Right lobe of liver (tissue), 6 donors: ENCODE measurements around the gene TPM2. TPM values are rescaled to one million over a fixed set of nuclear protein-coding genes. Genes with fewer than 3 reads are reported as not detected.

Source experiments
- ATAC-seq, 4 donors: fragments of 200-7000 bp; cut with Tn5 transposase; one replicate each; pipeline ENCODE4 v1.9.1; 2020; ENCODE audit warnings: mild to moderate bottlenecking in 4 of 4, moderate library complexity in 4 of 4
- DNase-seq, 3 donors: peaks; one replicate each; pipeline ENCODE4 v3.0.0-alpha.2; 2020
- H3K27ac ChIP-seq, 3 donors: fragments of 200-600 bp; one replicate each; pipeline ENCODE4 v1.8.0; 2022
- H3K27me3 ChIP-seq, 2 donors: fragments of 200-600 bp; one replicate each; pipeline ENCODE4 v1.8.0; 2022
- H3K36me3 ChIP-seq, 4 donors: fragments of 200-600 bp; sonication (generic) in 1 of 4; one replicate each; pipeline versions ENCODE4 v1.5.1 to v1.8.0; 2017 to 2022; ENCODE audit warnings: control low read depth in 1 of 4
- H3K4me1 ChIP-seq, 4 donors: fragments of 200-600 bp; sonication (generic) in 1 of 4; one replicate each; pipeline versions ENCODE4 v1.5.1 to v1.8.0; 2017 to 2022; ENCODE audit warnings: control low read depth in 1 of 4
- H3K4me3 ChIP-seq, 3 donors: fragments of 200-600 bp; one replicate each; pipeline ENCODE4 v1.8.0; 2022
- H3K9me3 ChIP-seq, 4 donors: fragments of 200-600 bp; sonication (generic) in 1 of 4; one replicate each; pipeline versions ENCODE4 v1.5.1 to v1.8.0; 2017 to 2022; ENCODE audit warnings: control low read depth in 1 of 4
- POLR2A ChIP-seq: fragments of 450-650 bp; IDR thresholded peaks from one replicate; pipeline ENCODE4 v1.6.1; 2017; ENCODE audit warnings: antibody characterized with exemption, mild to moderate bottlenecking
- WGBS: methylation state at CpG from one replicate; pipeline ENCODE4 v1.1.6; 2018; ENCODE audit warnings: low coverage, low lambda C conversion rate; ENCODE audit not compliant: insufficient coverage; ENCODE audit errors: missing lambda C conversion rate; 5-methylcytosine and 5-hydroxymethylcytosine counted together
- intact Hi-C, 2 donors: fragments of 100-400 bp; cut with DNase I; formaldehyde crosslinking; loops; one replicate each; pipeline versions ENCODE4 v1.11.2 to v1.14.1; 2022
- total RNA-seq, 6 experiments: library from RNA; depleted of rRNA in 2 of 6; stranded (reverse); fragments of >200 nt in 2 of 6; fragmentation: NEBNext Ultra II Directional in 3 of 6; extraction: Animal tissue kit (Norgen Biotek cat#: 25700) in 3 of 6; gene quantifications; one replicate each; pipeline versions ENCODE4 v1.1.0 to v1.2.4, GENCODE V29; 2016 to 2023
- TF ChIP-seq, protein P1 (sequence below), 4 donors: fragments of 200-600 bp in 3 of 4; fragments of 450-650 bp in 1 of 4; IDR thresholded peaks; one replicate each; pipeline versions ENCODE4 v1.5.1 to v1.8.0; 2016 to 2022; ENCODE audit warnings: antibody characterized with exemption in 4 of 4, mild to moderate bottlenecking in 2 of 4
- donor health status: DM: no; HTN: yes; CAD: no.
- donor health status: DM: no; HTN: no; CAD: no.
- donor health status: DM: no; HTN: no; CAD: no.
- donor health status: DM: no; HTN: yes; CAD: no.
- donor health status: DM: no; HTN: yes; CAD: no.

TPM2 gene
- total RNA-seq, 6 experiments from 2014 or later = 4.7 to 23.3 (median 12.4) TPM

DNA sequence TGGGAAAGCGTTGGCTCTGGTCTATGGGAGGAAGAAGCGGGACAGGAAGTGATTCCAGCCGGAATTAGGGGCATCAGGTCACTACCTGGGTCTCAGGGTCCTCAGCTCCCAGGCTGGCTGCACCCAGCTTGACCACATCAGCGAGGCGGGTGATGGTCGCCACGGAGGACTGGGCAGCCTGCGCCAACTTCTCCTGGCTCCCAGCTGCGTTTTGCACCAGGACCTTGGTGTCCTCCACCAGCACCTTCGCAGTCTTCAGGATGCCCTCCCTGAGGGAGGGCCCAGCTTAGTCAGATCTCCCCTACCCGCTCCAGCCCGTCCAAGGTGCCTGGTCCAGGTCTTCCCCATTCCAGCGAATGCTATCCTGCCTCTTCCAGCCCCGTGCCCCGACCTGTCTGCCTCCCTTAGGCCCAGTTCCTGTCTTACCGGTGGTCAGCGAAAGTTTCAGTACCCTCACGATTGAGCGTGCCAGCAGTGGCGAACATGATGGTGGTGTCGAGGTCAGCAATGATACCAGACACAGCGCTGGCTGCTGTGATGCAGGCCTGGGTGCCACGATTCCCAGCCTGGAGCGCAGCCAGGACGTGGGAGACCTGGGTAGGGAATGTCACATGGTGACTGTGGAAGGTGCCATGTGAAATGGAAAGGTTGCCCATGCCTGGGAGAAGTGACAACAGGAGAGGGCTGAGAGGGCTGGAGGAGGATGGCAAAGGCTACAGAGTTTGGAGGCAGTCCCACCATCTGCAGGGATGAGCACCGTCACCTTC lies 14.4 kb upstream of the TPM2 start:
- Histone ChIP-seq H3K36me3 (peaks cover 60 to 100% (median 82%) of the 10 kb centered on the region in 4 donors), H3K27ac (no peak overlapping the region), H3K27me3 (no peaks in the 10 kb centered on the region), H3K4me3 (no peak overlapping the region), H3K4me1 (no peaks in the 10 kb centered on the region), H3K9me3 (no peaks in the 10 kb centered on the region)
- intact Hi-C loops = no loop called here
- TF ChIP-seq, protein P1, sequence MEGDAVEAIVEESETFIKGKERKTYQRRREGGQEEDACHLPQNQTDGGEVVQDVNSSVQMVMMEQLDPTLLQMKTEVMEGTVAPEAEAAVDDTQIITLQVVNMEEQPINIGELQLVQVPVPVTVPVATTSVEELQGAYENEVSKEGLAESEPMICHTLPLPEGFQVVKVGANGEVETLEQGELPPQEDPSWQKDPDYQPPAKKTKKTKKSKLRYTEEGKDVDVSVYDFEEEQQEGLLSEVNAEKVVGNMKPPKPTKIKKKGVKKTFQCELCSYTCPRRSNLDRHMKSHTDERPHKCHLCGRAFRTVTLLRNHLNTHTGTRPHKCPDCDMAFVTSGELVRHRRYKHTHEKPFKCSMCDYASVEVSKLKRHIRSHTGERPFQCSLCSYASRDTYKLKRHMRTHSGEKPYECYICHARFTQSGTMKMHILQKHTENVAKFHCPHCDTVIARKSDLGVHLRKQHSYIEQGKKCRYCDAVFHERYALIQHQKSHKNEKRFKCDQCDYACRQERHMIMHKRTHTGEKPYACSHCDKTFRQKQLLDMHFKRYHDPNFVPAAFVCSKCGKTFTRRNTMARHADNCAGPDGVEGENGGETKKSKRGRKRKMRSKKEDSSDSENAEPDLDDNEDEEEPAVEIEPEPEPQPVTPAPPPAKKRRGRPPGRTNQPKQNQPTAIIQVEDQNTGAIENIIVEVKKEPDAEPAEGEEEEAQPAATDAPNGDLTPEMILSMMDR (IDR thresholded peaks at IDR 0.05) = no peak
- peak in 1 of 4 donors; percentile 12 for ATAC-seq
- WGBS = 94% methylated on average over 11 of the region's 26 CpGs
- DNase-seq = no peak

DNA sequence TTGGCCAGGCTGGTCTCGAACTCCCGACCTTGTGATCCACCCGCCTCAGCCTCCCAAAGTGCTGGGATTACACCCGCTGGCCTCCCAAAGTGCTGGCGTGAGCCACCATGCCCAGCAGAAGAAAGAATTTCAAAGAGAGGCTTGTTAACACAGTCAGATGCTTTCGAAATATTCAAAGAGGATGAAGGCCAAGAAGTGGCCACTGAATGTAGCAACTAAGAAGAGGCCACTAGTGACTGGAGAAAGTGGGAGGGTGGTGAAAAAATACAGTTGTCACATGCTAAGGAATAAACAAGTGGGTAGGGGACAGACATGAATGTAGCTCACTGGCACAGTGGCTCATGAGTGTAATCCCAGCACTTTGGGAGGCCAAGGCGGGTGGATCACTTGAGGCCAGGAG lies 13.0 kb upstream of the TPM2 start:
- Histone ChIP-seq H3K27me3 (no peaks in the 10 kb centered on the region), H3K36me3 (peaks cover 63 to 100% (median 81%) of the 10 kb centered on the region in 4 donors), H3K27ac (no peak overlapping the region), H3K4me1 (no peaks in the 10 kb centered on the region), H3K9me3 (no peaks in the 10 kb centered on the region), H3K4me3 (no peak overlapping the region)
- over 99% methylated on average over 7 of the region's 7 CpGs for WGBS
- TF ChIP-seq, protein P1 (IDR thresholded peaks at IDR 0.05) = no peak
- TF ChIP-seq POLR2A = no peak
- ATAC-seq = no peak
- intact Hi-C loops = no loop called here
- no peak for DNase-seq

DNA sequence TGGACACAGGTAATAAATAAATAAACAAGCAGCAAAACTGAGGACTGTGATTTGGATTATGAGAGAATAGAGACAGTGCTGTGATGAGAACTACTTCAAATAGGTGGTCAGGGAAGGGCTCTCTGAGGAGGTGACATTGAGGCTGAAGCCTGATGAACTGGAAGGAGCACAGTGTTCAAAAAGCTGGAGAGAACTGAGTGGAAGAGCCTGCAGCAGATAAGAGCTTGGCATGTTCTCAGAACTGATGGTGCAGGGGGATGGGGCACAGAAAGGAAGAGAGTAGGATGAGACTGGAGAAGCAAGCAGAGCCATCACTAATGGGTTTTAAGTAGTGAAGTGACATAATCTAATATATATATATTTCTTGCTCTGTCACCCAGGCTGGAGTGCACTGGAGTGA lies 11.2 kb upstream of the TPM2 start:
- H3K9me3 ChIP-seq = no peaks in the 10 kb centered on the region
- no peak for ATAC-seq
- intact Hi-C loops = no loop called here

DNA sequence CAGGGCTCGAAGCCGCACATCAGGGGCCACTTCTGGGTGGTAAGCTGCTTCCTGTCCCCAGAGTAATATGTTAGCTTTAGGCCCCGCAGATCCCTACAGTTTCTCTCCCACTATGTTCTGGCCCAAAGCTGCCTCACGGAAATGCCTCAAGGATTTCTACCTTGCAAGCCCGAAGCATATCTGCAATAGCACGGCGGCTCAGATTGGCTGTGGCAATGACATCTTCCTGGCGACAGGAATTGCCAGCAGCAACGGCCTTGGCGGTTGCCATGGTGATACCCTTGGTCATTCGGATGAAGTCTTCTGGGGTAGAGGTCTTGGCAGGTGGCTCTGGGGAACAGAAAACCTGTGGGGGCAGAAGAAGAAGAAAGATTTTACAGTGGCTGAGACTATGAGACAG lies 10.3 kb upstream of the TPM2 start:
- H3K36me3 ChIP-seq = peaks cover 51 to 92% (median 63%) of the 10 kb centered on the region in 4 donors
- H3K4me3 ChIP-seq = no peak overlapping the region
- no peaks in the 10 kb centered on the region for H3K9me3 ChIP-seq
- intact Hi-C loops = no loop called here
- no peak overlapping the region for H3K27ac ChIP-seq
- no peak for TF ChIP-seq POLR2A
- TF ChIP-seq, protein P1 (IDR thresholded peaks at IDR 0.05) = no peak
- DNase-seq (no peak), ATAC-seq (no peak)
- H3K4me1 ChIP-seq = no peaks in the 10 kb centered on the region
- no peaks in the 10 kb centered on the region for H3K27me3 ChIP-seq
- 88% methylated on average over 9 of the region's 11 CpGs for WGBS

More for the DNA sequence above, 11.2 kb upstream of the TPM2 start:
- Histone ChIP-seq H3K27ac (no peak overlapping the region), H3K27me3 (no peaks in the 10 kb centered on the region), H3K36me3 (peaks cover 58 to 97% (median 68%) of the 10 kb centered on the region in 4 donors), H3K4me1 (no peaks in the 10 kb centered on the region), H3K4me3 (no peak overlapping the region)
- no peak for DNase-seq
- TF ChIP-seq POLR2A = no peak
- TF ChIP-seq, protein P1 (IDR thresholded peaks at IDR 0.05) = no peak
